Kidney (tissue), 14 donors: ENCODE measurements around the gene STRN. TPM values are rescaled to one million over a fixed set of nuclear protein-coding genes. Genes with fewer than 3 reads are reported as not detected.
A peak's percentile ranks its signal among the peaks of the same experiment; 100 is the strongest.

Experiments used
- DNase-seq, 5 donors: peaks; one replicate each; pipeline ENCODE4 v3.0.0-alpha.2; 2013 to 2020
- FAIRE-seq: peaks from 2 replicates; lab custom pipeline; 2012; peaks lifted over from hg19 to GRCh38; lab: Jason Lieb, UNC
- H3K27ac ChIP-seq, 2 donors: one replicate each; pipeline ENCODE4 v1.7.0; 2013; ENCODE audit warnings: low read depth in 2 of 2, low read length in 2 of 2, inconsistent platforms in 1 of 2
- H3K27me3 ChIP-seq: one replicate; pipeline ENCODE4 v1.7.1; 2013; ENCODE audit warnings: low read length, inconsistent platforms; ENCODE audit not compliant: control insufficient read depth, insufficient read depth
- H3K36me3 ChIP-seq, 3 donors: one replicate each; pipeline versions ENCODE4 v1.7.0 to v1.7.1; 2013; ENCODE audit warnings: low read length in 3 of 3, control low read depth in 1 of 3, inconsistent platforms in 1 of 3; ENCODE audit not compliant: insufficient read depth in 3 of 3, control insufficient read depth in 2 of 3
- H3K4me1 ChIP-seq, 3 donors: one replicate each; pipeline versions ENCODE4 v1.7.0 to v1.7.1; 2013; ENCODE audit warnings: low read length in 3 of 3, inconsistent platforms in 1 of 3, low read depth in 1 of 3; ENCODE audit not compliant: control insufficient read depth in 2 of 3, insufficient read depth in 2 of 3
- H3K4me3 ChIP-seq, 3 donors: one replicate each; pipeline versions ENCODE4 v1.7.0 to v1.8.1; 2013; ENCODE audit warnings: low read length in 3 of 3, control low read depth in 1 of 3, inconsistent platforms in 1 of 3
- H3K9ac ChIP-seq, 3 donors: one replicate each; pipeline versions ENCODE4 v1.7.0 to v1.7.1; 2013; ENCODE audit warnings: low read length in 3 of 3, control low read depth in 1 of 3, inconsistent platforms in 1 of 3
- H3K9me3 ChIP-seq, 3 donors: one replicate each; pipeline versions ENCODE4 v1.7.0 to v1.7.1; 2013; ENCODE audit warnings: low read length in 3 of 3, control low read depth in 1 of 3, inconsistent platforms in 1 of 3; ENCODE audit not compliant: control insufficient read depth in 2 of 3, insufficient read depth in 1 of 3
- intact Hi-C: fragments of 100-400 bp; cut with DNase I; formaldehyde crosslinking; loops from one replicate; pipeline ENCODE4 v1.11.1; 2022
- polyA plus RNA-seq: library from polyadenylated mRNA; stranded (reverse); fragments of 350-450 nt; fragmentation: Illumina TruSeq; extraction: RNeasy Lipid Tissue Mini Kit (QIAGEN cat#74804); gene quantifications from one replicate; pipeline ENCODE4 v1.2.3, GENCODE V29; 2014; ENCODE audit warnings: low read depth, low replicate concordance; ENCODE audit not compliant: insufficient read depth
- total RNA-seq: library from RNA; stranded (reverse); fragmentation: NEBNext Ultra II Directional; extraction: Animal tissue kit (Norgen Biotek cat#: 25700); gene quantifications from one replicate; pipeline ENCODE4 v1.2.1, GENCODE V29; 2021
- TF ChIP-seq, protein P1 (sequence below): IDR thresholded peaks from 3 replicates; pipeline ENCODE4 v1.5.1; 2012; ENCODE audit warnings: mild to moderate bottlenecking, moderate library complexity, borderline replicate concordance; ENCODE audit not compliant: insufficient read depth; ENCODE audit errors: extremely low read depth
- donor health status: control.
- donor health status: control.
- donor health status: control.
- donor health status: control.
- donor health status: control.
- donor health status: DM: yes; HTN: yes; CAD: no.
- donor health status: Normal renal cell carcinoma (clear cell type).

STRN gene
- total and polyA plus RNA-seq, 2 donors from 2014 or later: 3.7 to 42.7 TPM

- Histone ChIP-seq H3K4me3 (no peak overlapping the region), H3K27me3 (no peaks in the 10 kb centered on the region), H3K36me3 (no peaks in the 10 kb centered on the region), H3K4me1 (no peaks in the 10 kb centered on the region), H3K9ac (no peak overlapping the region), H3K9me3 (no peaks in the 10 kb centered on the region), H3K27ac (no peak overlapping the region)
- intact Hi-C loops: no loop called here
- DNase-seq (no peak), FAIRE-seq (no peak)
- TF ChIP-seq, protein P1, sequence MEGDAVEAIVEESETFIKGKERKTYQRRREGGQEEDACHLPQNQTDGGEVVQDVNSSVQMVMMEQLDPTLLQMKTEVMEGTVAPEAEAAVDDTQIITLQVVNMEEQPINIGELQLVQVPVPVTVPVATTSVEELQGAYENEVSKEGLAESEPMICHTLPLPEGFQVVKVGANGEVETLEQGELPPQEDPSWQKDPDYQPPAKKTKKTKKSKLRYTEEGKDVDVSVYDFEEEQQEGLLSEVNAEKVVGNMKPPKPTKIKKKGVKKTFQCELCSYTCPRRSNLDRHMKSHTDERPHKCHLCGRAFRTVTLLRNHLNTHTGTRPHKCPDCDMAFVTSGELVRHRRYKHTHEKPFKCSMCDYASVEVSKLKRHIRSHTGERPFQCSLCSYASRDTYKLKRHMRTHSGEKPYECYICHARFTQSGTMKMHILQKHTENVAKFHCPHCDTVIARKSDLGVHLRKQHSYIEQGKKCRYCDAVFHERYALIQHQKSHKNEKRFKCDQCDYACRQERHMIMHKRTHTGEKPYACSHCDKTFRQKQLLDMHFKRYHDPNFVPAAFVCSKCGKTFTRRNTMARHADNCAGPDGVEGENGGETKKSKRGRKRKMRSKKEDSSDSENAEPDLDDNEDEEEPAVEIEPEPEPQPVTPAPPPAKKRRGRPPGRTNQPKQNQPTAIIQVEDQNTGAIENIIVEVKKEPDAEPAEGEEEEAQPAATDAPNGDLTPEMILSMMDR: no peak
These were observed 44.4 kb downstream of the STRN start for GRCh38 chr2:36921984-36922383.

- no peak for FAIRE-seq
- intact Hi-C loops: no loop called here
These were observed 47.1 kb downstream of the STRN start for GRCh38 chr2:36919041-36919837.

GRCh38 chr2:36918307-36918706, 48.0 kb downstream of the STRN start:
- TF ChIP-seq, protein P1: peak; percentile 9
- Histone ChIP-seq H3K27ac (no peak overlapping the region), H3K36me3 (peaks cover 0 to 2% (median 0%) of the 10 kb centered on the region in 3 donors), H3K4me3 (no peak overlapping the region), H3K9ac (no peak overlapping the region), H3K4me1 (no peaks in the 10 kb centered on the region), H3K27me3 (no peaks in the 10 kb centered on the region), H3K9me3 (no peaks in the 10 kb centered on the region)
- intact Hi-C loops: no loop called here
- FAIRE-seq (peak; percentile 59), DNase-seq (no peak)

More at GRCh38 chr2:36919041-36919837, 47.1 kb downstream of the STRN start:
- no peak overlapping the region for H3K9ac ChIP-seq
- H3K36me3 ChIP-seq: peaks cover 0 to 2% (median 0%) of the 10 kb centered on the region in 3 donors
- DNase-seq: no peak
- no peak overlapping the region for H3K4me3 ChIP-seq
- H3K4me1 ChIP-seq: no peaks in the 10 kb centered on the region
- no peaks in the 10 kb centered on the region for H3K9me3 ChIP-seq
- no peak overlapping the region for H3K27ac ChIP-seq
- TF ChIP-seq, protein P1: no peak
- H3K27me3 ChIP-seq: no peaks in the 10 kb centered on the region
